HG03521 (cell line): ENCODE data around the gene EHBP1L1.
A peak's percentile ranks its signal among the peaks of the same experiment; 100 is the strongest.

ENCODE experiments used
- ATAC-seq: cut with Tn5 transposase; IDR thresholded peaks from one replicate; pipeline ENCODE4 v1.9.1; 2021; ENCODE audit warnings: mild to moderate bottlenecking, moderate library complexity; ENCODE audit not compliant: unreplicated experiment

EHBP1L1 gene

GRCh38 chr11:65576867-65577755 is 1.3 kb downstream of the EHBP1L1 start:
- no peak for ATAC-seq

- ATAC-seq: no peak
These were observed 1.9 kb downstream of the EHBP1L1 start for GRCh38 chr11:65577756-65578109.

- ATAC-seq: no peak
These were observed 2.3 kb downstream of the EHBP1L1 start for GRCh38 chr11:65578134-65578533.

- ATAC-seq: no peak
These were observed 2.8 kb downstream of the EHBP1L1 start for GRCh38 chr11:65578667-65579066.

GRCh38 chr11:65579291-65579690 is 3.4 kb downstream of the EHBP1L1 start:
- no peak for ATAC-seq

GRCh38 chr11:65580031-65580692 is 4.3 kb downstream of the EHBP1L1 start:
- ATAC-seq: no peak

- ATAC-seq: no peak
These were observed 4.9 kb downstream of the EHBP1L1 start for GRCh38 chr11:65580756-65581155.

GRCh38 chr11:65581928-65582327 is 6.1 kb downstream of the EHBP1L1 start:
- no peak for ATAC-seq

GRCh38 chr11:65583589-65583988 is 7.7 kb downstream of the EHBP1L1 start:
- no peak for ATAC-seq

GRCh38 chr11:65584106-65584505 is 8.3 kb downstream of the EHBP1L1 start:
- ATAC-seq: no peak

- no peak for ATAC-seq
These were observed 8.9 kb downstream of the EHBP1L1 start for GRCh38 chr11:65584723-65585171.

GRCh38 chr11:65585396-65586246 is 9.8 kb downstream of the EHBP1L1 start:
- ATAC-seq: no peak

- no peak for ATAC-seq
These were observed 10.4 kb downstream of the EHBP1L1 start for GRCh38 chr11:65586247-65586630.

GRCh38 chr11:65586676-65587075 is 10.8 kb downstream of the EHBP1L1 start:
- no peak for ATAC-seq

- peak; percentile 78 for ATAC-seq
These were observed 12.6 kb downstream of the EHBP1L1 start for GRCh38 chr11:65588199-65589054.

GRCh38 chr11:65589444-65590239 is 13.8 kb downstream of the EHBP1L1 start:
- no peak for ATAC-seq

- no peak for ATAC-seq
These were observed 14.4 kb downstream of the EHBP1L1 start for GRCh38 chr11:65590240-65590738.

GRCh38 chr11:65591939-65592857 is 16.3 kb downstream of the EHBP1L1 start:
- ATAC-seq: no peak
